ENCODE results near the gene CDC42BPA. TPM values are rescaled to one million over a fixed set of nuclear protein-coding genes. Genes with fewer than 3 reads are reported as not detected.

CDC42BPA gene
- total and polyA plus RNA-seq, 2 of the 13 experiments (the other 11 are each of a cell fraction or from before 2014, with no cell fraction given): 6.5 to 16.0 TPM

GRCh38 chr1:226945106-226945857 is 373.0 kb downstream of the CDC42BPA start (continued):
- TF ChIP-seq MIER2 (CRISPR knock-in tag; IDR thresholded peaks at IDR 0.05) (no peak), ZNF746 (CRISPR knock-in tag; IDR thresholded peaks at IDR 0.05) (peak; percentile 36), ELF1 (CRISPR knock-in tag; IDR thresholded peaks at IDR 0.05) (no peak), ARNT (IDR thresholded peaks at IDR 0.05) (no peak), ATM (IDR thresholded peaks at IDR 0.05; ENCODE audit: borderline replicate concordance) (no peak), FOXJ3 (CRISPR knock-in tag; IDR thresholded peaks at IDR 0.05; ENCODE audit: borderline replicate concordance) (peak; percentile 72; the same call in 1 of the 2 replicates), ZFP62 (CRISPR knock-in tag; IDR thresholded peaks at IDR 0.05) (no peak), ZNF207 (IDR thresholded peaks at IDR 0.05; ENCODE audit: borderline replicate concordance) (no peak), ONECUT2 (CRISPR knock-in tag; IDR thresholded peaks at IDR 0.05) (no peak), SALL1 (CRISPR knock-in tag; IDR thresholded peaks at IDR 0.05) (peak; percentile 89), HIC2 (CRISPR knock-in tag; IDR thresholded peaks at IDR 0.05; ENCODE audit: low read depth) (peak; percentile 90), ZNF460 (CRISPR knock-in tag; IDR thresholded peaks at IDR 0.05; ENCODE audit: borderline replicate concordance) (no peak), ZFYVE20 (CRISPR knock-in tag; IDR thresholded peaks at IDR 0.05; ENCODE audit: borderline replicate concordance, low read depth) (no peak), GFI1 (CRISPR knock-in tag; IDR thresholded peaks at IDR 0.05; ENCODE audit: borderline replicate concordance) (peak; percentile 59; the same call in 1 of the 2 replicates), POGZ (CRISPR knock-in tag; IDR thresholded peaks at IDR 0.05) (peak; percentile 56), KDM4B (CRISPR knock-in tag; IDR thresholded peaks at IDR 0.05) (no peak; the same call in none of the 2 replicates), RNF2 (conservative IDR thresholded peaks at IDR 0.05; ENCODE audit: low read depth) (peak; percentile 86), ZFP1 (CRISPR knock-in tag; IDR thresholded peaks at IDR 0.05) (no peak; the same call in 1 of the 2 replicates), EED (CRISPR knock-in tag; IDR thresholded peaks at IDR 0.05) (no peak), ATRX (CRISPR knock-in tag; IDR thresholded peaks at IDR 0.05; ENCODE audit: borderline replicate concordance) (no peak), HMG20B (CRISPR knock-in tag; conservative IDR thresholded peaks at IDR 0.05) (no peak; the same call in 1 of the 2 replicates), PAWR (CRISPR knock-in tag; IDR thresholded peaks at IDR 0.05; ENCODE audit: borderline replicate concordance) (no peak), STAG1 (CRISPR knock-in tag; IDR thresholded peaks at IDR 0.05) (peak; percentile 10; the same call in 1 of the 2 replicates), ZNF878 (CRISPR knock-in tag; IDR thresholded peaks at IDR 0.05) (0 out of 2 replicates have a peak, but pooled peaks have one; percentile 51), XBP1 (CRISPR knock-in tag; IDR thresholded peaks at IDR 0.05) (no peak), STAT6 (CRISPR knock-in tag; IDR thresholded peaks at IDR 0.05; ENCODE audit: borderline replicate concordance) (peak; percentile 81; the same call in 1 of the 2 replicates)
- TF ChIP-seq, protein P1, sequence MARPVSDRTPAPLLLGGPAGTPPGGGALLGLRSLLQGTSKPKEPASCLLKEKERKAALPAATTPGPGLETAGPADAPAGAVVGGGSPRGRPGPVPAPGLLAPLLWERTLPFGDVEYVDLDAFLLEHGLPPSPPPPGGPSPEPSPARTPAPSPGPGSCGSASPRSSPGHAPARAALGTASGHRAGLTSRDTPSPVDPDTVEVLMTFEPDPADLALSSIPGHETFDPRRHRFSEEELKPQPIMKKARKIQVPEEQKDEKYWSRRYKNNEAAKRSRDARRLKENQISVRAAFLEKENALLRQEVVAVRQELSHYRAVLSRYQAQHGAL (CRISPR knock-in tag; IDR thresholded peaks at IDR 0.05; ENCODE audit: not compliant biosample characterization): no peak
